Cerebellar cortex (tissue), 1 donor: ENCODE measurements around the gene CCDC33.

Source experiments
- DNase-seq: peaks from one replicate; pipeline ENCODE4 v3.0.0-alpha.2; 2015; ENCODE audit warnings: low spot score

CCDC33 gene

DNA sequence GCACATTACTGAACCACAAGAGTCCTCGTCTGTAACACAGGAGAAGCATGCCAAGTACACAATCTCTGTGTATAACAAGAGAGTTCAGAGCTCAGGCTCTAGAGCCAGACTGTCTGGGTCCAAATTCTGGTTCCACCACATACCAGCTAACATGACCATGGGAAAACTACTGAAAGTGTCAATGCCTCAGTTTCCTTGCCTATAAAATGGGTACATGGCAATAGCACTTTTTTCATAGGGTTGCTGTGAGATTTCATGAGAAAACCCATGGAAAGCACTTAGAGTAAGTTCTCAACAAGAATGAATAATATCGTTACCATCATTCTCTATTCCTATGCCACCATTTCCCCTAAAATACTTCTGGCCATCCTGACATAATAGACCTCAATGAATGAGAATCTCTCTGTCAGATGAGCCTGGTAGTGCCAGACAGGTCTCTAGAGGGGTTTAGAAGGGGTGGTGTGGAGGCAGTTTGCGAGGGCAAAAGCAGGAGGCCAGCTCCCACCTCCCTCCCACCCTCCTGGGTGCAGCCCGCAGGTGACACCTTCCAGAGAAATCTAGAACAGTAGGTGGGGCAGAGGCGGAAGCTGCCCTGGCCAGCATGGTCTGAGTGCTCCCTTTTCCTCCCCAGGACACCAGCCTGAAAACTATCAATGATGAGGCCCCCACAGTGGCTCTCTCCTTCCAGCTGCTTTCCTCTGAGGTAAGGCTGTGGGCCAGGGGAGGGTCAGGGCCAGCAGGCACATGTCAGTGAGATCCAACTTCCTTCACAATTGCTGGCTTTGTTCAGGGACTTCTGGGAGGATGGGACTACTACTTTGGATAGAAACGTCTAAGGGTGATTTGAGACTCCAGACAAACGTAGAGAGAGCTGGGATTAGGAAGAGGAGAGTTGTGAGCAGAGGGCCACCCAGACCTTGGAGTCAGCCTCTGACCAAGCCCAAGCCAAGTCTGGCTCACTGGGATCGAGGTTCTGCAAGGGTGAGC is 45.3 kb downstream of the CCDC33 start:
- DNase-seq: no peak

DNA sequence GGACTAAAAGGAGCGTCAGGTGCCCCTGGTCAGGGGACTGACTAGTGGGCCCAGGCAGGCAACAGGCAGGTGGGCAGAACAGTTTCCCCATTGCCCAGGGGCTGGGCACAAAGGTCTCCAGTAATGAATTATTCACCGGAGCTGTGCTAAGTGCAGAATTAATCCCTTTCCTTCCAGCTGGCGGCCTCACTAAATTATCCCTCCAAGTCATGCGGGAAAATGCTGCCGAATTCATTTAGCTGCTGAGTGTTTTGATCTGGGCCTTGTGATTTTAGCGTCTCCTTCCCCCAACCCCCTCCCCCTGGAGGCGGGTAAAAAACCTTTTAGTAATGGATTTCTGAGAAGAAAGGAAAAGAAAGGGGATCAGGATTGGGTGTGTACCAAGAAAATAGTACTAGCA is 47.2 kb downstream of the CCDC33 start:
- no peak for DNase-seq

DNA sequence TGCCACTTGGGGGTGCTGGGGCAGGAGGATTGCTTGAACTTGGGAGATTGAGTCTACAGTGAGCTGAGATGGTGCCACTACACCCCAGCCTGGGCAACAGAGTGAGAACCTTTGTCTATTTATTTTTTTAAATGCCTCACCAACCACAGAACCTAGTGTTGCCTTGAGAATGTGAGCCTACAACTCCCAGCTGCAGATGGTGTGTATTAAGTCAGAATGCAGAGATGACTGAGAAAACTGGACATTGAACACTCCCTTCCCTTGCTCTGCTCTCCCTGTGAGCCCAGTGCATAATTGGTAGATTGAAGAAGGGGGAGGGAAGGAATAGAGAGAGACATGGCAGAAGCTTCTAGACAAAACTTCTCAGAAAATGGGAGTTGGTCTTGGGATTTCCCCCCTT is 53.5 kb downstream of the CCDC33 start:
- DNase-seq: no peak

DNA sequence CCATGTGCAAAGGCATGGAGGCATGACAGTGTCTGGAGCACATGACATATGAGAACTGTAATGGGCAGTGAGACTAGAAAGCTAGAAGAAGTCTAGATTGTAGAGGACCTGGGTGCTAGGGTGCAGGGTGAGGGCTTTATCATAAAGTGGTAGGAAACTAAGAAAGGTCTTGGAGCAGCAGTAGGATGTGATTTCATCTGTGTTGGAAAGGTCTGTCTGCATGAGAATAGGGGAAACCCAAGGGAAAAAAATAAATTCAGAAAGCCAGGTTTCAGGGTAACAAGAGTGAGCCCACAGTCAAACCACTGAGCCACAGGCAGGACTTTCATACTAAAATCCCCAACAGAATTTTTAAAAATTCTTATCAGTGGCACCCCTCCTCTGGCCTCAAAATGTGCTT is 54.5 kb downstream of the CCDC33 start:
- DNase-seq: no peak

DNA sequence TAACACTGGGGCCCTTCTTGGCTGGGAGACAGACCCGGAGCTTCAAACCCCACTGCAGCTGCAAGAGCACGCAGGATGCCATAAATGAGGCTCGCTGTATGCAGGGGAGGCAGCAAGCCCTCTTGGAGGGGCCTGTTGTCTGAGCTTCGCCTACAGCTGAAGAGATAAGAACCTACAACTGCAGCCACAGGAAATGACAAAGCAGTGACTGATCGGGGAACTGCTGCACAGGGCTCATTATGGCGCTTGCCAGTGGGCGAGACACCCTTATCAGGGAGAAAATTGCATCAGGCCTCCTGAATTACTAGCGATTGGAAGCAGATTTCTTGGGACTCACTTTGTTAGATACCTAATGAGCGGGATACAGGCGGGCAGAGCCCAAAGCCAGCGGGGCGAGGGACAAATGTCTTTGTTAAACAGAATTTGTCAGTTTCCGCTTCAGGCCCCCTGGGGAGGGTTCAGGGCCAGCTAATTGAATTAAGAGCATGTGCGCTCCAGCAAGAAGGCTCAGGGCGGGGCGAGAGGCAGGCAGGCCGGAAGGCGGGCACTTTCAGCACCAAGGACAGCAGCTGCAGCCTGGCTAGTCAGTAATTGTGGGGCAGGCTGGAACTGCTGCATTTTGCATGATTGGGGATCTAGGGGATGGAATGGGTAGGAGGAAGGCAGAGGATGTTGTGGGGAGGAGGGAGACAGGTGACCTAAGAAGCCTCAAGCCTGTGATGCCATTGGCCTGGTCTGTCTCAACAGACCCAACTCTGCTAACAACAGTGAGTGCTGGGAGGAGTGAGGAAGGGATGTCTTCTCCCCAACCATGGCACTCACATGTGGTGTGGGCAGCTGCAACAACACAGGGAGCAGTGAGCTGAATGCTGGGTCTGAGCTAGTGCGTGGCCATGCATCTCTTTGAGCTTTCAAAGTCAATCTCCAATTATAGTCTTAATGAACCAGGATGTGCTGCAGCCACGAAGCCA is 55.3 kb downstream of the CCDC33 start:
- DNase-seq: no peak

DNA sequence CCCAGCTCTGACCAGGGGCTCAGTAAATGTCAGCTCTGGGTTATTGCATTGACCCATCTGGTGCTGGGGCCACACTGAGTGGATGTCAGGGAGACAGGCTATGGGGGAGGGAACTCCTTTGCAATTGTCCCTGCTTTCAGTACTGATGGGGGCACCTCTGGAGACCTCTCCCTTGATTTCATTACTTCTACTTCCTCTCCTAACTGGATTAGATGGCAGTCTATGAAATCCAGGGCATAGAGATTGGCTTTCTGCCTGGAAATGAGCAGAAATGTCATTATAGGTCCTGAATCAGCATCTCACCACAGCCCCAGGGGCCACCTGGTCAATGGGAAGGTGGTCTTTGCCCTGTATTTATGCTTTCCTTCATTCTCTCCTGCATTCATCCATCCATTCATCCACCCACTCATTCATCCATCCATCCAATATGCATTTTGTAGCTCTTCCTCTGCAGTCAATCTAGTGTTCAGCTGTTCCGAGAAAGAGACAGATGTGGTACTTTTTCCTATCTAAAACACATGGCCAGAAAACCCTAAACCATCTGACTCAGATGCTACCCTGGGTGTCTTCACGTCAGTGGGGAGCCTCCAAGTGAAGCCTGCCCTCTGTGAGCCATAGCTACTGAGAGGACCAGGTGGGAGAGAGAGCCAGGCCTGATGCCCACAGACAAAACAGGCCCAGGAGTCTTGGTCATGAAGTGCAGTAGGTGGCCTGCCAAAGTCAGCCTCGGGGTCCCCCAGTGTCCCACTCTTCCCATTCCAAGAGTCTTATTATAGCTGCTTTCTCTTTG is 57.1 kb downstream of the CCDC33 start:
- DNase-seq: no peak

DNA sequence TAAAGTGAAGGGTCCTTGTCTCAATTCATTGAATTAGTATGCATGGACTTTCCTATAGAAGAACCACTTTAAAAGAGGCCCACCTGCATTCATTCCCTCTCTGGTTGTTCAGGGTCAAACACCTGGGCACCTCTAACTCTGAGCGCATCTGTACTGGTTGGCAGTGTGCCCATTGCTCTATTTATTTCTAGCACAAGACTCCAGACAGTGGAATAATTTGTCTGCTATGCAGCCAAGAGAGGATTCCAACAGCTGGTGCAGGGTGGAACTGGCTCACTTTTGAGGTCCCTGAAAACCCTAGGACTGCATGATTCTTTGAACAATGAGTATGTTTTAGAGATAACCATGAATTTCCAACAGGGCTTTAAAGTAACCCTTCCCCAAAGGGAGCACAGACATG is 57.9 kb downstream of the CCDC33 start:
- no peak for DNase-seq

DNA sequence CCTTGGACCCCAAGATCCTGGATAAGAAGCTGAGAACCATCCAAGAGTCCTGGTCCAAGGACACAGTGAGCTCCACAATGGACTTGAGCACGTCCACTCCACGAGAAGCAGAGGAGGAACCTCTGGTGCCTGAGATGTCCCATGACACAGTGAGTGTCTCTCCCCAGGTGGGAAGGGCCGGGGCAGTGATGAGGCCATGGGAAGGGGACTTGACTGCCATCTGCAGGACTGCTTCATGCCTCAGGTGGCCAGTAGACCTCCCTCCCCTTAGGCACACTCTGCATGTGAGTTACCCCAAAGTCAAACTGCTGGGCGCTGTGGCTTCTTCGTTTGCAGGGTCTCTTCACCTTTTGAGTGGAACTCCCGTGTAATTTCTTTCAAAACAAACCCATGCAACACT is 59.7 kb downstream of the CCDC33 start:
- DNase-seq: no peak

DNA sequence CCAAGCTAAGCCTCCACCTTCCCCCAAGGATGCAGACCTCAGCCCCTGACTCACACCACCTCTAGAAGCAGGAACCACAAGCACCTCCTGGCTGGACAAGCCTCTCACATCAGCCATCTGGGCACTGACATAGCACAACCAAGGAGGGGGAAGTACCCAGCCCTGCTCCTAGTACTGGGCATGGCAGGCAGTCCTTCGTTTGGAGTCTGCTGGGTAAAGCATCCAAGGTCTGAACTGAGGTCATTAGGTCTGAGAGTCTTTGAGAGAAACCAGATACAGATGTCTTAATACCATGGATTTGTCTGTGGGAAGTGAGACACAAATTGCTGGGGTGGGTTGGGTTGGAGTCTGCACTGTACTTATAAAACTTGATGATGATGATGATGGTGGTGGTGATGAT is 61.8 kb downstream of the CCDC33 start:
- DNase-seq: no peak

DNA sequence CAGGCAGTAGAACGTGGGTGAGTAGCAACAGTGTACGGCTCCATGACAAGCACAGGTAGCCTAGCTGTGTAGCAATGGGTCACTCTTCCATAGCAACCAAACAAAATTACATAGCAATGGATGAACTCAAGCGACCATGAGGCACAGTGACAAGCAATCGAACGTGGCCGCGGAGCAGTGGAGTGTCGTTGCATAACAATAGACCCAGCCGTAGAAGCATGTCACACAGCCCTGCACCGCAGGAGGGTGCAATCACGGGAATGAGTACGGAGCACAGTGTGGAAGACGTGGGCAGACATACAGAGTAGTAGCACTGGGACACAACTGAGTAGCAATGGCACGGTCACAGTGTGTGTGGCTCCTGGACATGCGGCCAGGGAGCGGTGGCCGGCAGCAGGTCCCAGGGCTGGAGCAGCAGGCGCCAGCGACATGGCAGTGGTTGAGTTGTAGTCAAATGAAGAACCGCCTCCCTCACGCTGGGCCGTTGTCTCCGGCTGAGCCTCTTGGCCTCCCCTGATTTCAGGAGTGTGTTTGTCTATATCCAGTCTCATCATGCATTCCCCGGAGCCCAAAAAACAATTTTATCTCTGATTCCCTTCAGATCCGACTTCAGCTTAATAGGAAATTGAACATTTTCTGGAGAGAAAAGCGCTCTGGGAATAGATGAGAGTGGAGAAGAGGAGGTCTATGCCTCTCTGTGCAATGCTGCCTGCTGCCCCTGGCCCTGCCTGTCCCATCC is 64.1 kb downstream of the CCDC33 start:
- DNase-seq: no peak

DNA sequence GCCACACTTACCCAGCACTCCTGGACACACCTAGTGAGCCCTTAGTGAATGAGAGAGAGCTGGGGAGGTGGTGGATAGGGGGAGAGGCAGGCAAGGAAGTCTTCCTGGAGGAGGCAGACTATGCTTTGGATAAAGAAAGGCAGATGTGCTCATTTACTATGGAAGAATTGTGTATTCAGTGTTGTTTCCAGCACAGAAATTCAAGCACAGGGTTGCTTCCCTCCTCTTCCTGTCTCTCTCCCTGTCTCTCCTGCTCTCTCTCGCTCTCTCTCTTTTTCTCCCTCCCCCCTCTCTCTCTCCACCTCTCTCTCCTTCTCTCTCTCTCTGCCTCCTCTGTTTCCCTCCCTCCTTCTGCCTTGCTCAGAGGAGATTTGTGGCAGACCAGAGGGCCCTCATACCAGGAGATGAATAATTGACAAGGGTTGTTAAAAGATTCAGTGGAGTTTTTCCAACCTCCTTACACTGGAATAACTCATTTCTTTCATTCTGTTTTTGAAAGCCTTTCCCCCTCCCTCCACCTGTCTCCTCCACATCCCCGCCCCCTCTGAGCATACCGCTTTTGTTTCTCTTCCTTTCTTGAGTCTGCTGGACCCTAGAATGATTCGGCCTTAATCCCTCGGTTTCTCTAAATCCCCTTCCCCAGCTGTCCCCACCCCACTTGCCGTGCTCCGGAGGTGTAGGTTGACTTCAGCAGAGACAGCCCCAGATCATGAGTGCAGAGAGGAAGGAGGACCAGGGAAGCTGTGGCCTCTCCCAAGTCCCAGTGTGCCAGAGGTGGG is 65.6 kb downstream of the CCDC33 start:
- DNase-seq: no peak

DNA sequence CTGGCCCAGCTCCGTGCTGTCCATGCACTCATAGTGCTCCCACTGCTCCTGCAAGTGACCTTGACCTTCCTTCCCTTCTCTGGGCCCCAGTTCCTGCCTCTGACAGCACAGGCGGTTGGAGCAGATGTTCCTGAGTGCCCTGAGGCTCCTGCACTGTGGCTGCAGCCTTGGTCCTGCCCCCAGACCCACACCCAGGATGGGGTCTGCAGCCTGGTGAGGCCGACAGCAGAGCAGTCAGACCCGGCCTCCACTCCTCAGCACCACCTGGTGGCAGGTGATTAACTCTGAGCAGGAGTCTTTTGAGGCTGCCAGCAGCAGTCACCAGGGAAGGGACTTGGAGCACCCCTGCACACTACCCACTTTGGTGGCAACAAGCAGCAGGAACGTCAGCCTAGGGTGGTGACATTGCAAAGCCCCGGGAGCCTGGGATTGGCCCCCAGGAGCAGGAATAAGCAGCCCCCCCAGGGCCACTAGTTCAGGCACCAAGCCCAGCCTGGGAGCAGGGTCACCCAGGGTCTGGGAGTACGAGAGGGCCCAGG is 66.8 kb downstream of the CCDC33 start:
- DNase-seq: peak; percentile 37

DNA sequence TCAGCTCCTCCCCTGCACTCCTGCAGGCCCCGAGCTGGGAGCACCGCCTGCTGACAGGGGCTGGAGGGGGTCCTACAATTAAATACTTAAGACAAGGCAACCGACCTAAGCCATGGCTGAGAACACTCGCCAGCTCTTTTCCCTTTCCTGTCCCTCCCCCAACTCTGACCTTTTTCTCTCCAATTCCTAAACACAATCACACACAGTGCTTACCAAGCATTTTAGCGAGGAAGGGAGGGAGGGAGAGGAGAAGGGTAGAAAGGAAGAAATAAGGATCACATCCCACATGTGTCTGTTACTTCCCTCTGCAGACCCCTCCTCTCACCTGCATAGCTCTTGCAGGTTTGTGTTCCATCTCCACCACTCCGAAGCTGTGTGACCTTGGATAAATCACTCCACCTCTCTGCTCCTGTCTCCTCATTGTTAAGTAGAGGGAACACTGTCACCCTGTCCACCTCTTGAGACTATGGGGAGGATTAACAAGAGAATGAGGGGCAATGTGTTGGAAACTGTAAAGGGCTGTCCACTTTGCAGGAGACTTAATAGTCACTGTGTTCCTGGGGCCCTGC is 67.7 kb downstream of the CCDC33 start:
- DNase-seq: no peak

DNA sequence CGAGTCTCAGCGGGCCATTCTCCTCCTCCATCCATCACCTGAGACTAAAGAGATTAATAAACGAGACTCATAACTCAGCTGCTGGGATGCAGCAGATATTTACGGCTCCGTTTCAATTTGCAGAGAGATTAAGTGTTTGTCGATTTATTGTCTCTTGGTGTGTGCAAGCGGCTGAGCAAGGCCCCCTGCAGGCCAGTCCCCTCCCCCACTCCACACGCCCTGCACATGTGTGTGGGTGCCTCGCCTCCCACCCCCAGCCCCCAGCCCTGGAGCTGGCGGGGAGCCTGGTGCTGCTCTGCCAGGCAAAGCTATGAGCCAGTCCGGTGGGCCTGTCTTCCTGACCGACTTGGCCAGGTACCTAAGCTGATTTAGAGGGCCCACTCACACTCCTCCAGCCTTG is 68.3 kb downstream of the CCDC33 start:
- no peak for DNase-seq

DNA sequence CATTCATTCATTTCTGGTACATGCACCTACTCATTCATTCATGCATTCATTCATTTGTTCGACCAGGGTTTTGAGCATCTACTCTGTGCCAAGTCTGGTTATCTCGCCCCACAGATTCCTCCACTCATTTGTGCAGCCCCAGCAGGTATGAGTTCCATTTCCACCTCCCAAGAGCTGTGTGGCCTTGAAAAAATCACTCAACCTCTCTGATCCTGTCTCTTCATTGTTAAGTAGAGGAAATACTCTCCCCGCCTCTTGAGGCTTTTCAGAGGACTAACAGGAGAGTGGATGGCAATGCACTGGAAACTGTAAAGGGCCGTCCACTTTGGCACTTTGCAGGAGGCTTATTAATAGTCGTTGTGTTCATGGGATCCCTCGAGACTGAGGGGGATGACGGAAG is 69.6 kb downstream of the CCDC33 start:
- DNase-seq: no peak

DNA sequence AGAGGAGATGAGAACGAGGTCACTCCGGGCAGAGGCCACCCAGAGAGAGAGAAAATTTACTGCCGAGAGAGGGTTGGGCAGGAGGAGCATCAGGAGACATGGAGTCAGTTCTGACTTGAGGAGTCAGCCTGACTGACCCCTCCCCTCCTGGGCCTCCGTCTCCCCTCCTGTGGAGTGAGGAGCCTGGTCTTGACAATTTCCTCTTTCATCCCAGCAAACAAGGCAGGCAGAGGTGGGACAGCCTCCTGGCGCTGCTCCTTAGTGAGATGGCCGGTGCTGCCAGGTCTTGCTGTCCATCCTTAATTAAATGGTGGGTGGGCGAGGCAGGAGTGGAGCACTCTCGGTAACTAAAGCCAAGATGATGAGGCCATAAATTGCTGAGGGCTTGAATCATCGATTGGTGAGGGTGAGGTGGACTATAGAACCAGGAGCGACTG is 70.7 kb downstream of the CCDC33 start:
- no peak for DNase-seq

DNA sequence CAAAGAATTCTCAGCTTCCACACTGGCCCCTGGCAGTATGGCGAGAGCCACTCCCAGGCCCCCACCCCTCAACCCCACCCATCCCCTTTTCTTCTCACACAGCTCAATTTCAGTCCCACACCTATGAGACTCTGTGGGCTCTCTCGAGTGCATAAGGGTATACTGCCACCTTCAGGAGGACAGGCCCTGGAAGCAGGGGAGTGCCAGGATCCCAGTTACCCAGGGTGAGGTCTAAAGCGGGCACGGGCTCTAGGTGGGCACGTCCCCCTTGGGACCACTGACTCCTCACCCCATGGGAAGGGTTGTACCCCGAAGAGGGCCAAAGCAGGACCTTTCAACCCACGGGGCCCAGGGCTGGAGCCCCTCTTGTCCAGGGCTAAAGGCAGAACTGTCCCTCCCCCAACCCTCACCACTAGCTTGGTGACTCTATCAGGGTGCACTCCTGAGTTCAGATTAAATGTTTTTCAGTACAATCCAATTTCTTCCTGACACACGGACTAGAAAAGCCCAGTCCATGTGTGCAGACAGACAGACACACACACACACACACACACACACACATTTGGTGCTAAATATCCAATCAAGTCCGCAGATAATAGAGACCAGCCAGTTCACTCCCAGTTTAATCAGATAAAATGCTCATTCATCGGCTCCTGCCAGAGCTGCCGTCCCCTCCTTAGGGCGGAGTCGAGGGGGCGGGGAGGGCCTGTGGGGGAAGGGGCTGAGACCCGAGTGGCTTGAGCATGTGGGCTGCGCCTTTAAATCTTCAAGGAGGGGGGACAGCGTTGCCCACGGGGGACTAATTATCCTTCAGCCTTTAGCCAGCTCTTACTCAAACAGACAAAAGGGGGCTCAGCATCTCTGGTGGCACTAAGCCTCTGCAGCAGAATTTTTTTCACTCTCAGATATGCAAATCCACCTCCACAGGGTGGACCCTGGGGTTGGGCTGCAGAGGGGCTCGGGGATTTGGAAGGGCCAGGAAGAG is 72.0 kb downstream of the CCDC33 start:
- DNase-seq: peak; percentile 76

DNA sequence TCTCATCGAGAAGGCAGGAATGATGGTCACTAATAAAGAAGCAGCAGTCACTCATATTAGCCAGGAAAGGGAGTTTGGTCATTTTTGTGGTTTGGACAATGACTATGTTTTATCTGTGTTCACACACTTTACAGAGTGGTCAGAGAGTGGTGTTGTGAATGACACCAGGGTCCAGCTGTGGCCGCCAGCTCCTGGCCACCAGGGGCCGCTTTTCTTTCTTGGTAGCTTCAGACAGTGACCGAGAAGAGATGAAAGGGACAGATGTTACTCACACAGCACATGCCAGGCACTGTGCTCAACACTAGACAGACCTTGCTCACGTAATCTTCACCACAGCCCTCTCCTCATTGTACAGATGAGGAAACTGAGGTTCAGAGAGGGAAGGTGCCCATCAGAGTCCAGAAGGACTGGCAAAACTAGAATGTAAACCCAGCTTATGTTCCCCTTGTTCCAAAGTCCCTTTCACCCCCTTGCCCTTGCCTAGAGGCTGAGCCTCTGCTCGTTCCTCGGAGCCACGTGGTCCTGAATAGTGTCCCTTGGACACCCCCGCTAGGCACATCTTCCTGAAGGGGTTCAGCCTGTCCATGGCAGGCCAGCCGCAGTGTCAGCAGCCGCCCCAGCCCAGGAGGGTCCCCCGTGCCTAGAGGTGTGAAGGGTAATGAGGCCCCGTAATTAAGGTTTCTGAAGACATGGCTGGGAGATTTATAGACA is 75.8 kb downstream of the CCDC33 start:
- no peak for DNase-seq
